ENCODE results near the gene RPL31. TPM values are rescaled to one million over a fixed set of nuclear protein-coding genes. Genes with fewer than 3 reads are reported as not detected.

Gene RPL31
- total and polyA plus RNA-seq, 2 donors (not counting 1 experiment from before 2014, with no cell fraction given) = 1,767 to 2,170 TPM

- H3K27ac Mint-ChIP-seq = no peak overlapping the region
- H3K27ac ChIP-seq (ENCODE audit: low read length in 2 of 2) = no peak overlapping the region
- no peak for TF ChIP-seq EZH2 (IDR thresholded peaks at IDR 0.05; ENCODE audit: borderline replicate concordance, insufficient read depth, low read depth, low read length, poor library complexity, severe bottlenecking)
- no peak for TF ChIP-seq CTCF (IDR thresholded peaks at IDR 0.05)
- no peaks in the 10 kb centered on the region for H3K27me3 Mint-ChIP-seq
- POLR2A ChIA-PET = no interaction called here
- no peaks in the 10 kb centered on the region for H3K27me3 ChIP-seq (replicated peaks in 1 of 4; ENCODE audit: control extremely low read depth in 1 of 4, control insufficient read depth in 3 of 4, insufficient read depth in 4 of 4, low read length in 3 of 4)
- H3K4me1 Mint-ChIP-seq = peaks cover 42% of the 10 kb centered on the region
- peaks cover 0 to 4% (median 0%) of the 10 kb centered on the region in 3 donors for H3K9me3 ChIP-seq (ENCODE audit: control extremely low read depth in 1 of 3, control insufficient read depth in 2 of 3, insufficient read depth in 1 of 3, low read length in 2 of 3)
- H3K9me3 Mint-ChIP-seq (ENCODE audit: insufficient read depth) = no peaks in the 10 kb centered on the region
- DNase-seq (no peak), ATAC-seq (ENCODE audit: low read depth) (no peak)
- WGBS (ENCODE audit: insufficient coverage) = 100% methylated on average over 1 of the region's 4 CpGs
- peaks cover 15 to 21% of the 10 kb centered on the region in 2 donors for H3K4me1 ChIP-seq (ENCODE audit: control insufficient read depth in 2 of 2, insufficient read depth in 2 of 2, low read length in 2 of 2)
- peaks cover 22% of the 10 kb centered on the region for H3K79me2 ChIP-seq (ENCODE audit: control insufficient read depth, insufficient read depth, low read length)
- peaks cover 30% of the 10 kb centered on the region for H4K20me1 ChIP-seq (ENCODE audit: control insufficient read depth, insufficient read depth, low read length, poor library complexity, severe bottlenecking)
- no peak overlapping the region for H3K9ac ChIP-seq (ENCODE audit: low read length)
- H3K4me2 ChIP-seq (replicated peaks; ENCODE audit: low read depth, low read length, poor library complexity, severe bottlenecking) = no peak overlapping the region
- H3K4me3 ChIP-seq (ENCODE audit: control extremely low read depth in 1 of 5, extremely low read depth in 1 of 5, insufficient read depth in 1 of 5, low read depth in 2 of 5, low read length in 4 of 5) = no peak overlapping the region
- H2AFZ ChIP-seq (ENCODE audit: insufficient read depth, low read depth, low read length, poor library complexity, severe bottlenecking) = no peak overlapping the region
- intact Hi-C loops (cut with micrococcal nuclease) = no loop called here
- no peak overlapping the region for H3K4me3 Mint-ChIP-seq
- peaks cover 26 to 70% of the 10 kb centered on the region in 2 experiments for H3K36me3 ChIP-seq (replicated peaks in 1 of 2; ENCODE audit: control extremely low read depth in 1 of 2, control insufficient read depth in 1 of 2, extremely low read depth in 1 of 2, insufficient read depth in 2 of 2, low read length in 1 of 2)
- CTCF ChIA-PET = interaction anchor here (0.8 to 1.9 kb wide), 2 partner anchors 168 to 199 kb away, joined by 3 to 10 read pairs; no protein-coding TSS in a partner anchor
Observed at GRCh38 chr2:101006065-101006715, 4.1 kb downstream of the RPL31 start.
